SJSA1 (cell line): ENCODE data around the gene RACGAP1. TPM values are rescaled to one million over a fixed set of nuclear protein-coding genes. Genes with fewer than 3 reads are reported as not detected.
A peak's percentile ranks its signal among the peaks of the same experiment; 100 is the strongest.

Source experiments
- DNase-seq, 2 experiments: peaks; one replicate each; pipeline ENCODE4 v3.0.0-alpha.2; 2015 to 2020; ENCODE audit warnings: low spot score in 2 of 2, low read depth in 1 of 2
- H3K27ac ChIP-seq: fragments of 250-450 bp; sonication (Bioruptor Pico); 2 replicates; pipeline ENCODE4 v1.5.1; 2020; ENCODE audit warnings: mild to moderate bottlenecking, moderate library complexity
- H3K27me3 ChIP-seq: fragments of 250-450 bp; sonication (Bioruptor Pico); replicated peaks from 2 replicates; pipeline ENCODE4 v1.5.1; 2020; ENCODE audit warnings: mild to moderate bottlenecking, moderate library complexity
- H3K36me3 ChIP-seq: fragments of 250-450 bp; sonication (Bioruptor Pico); 2 replicates; pipeline ENCODE4 v1.5.1; 2020; ENCODE audit warnings: mild to moderate bottlenecking
- H3K4me1 ChIP-seq: fragments of 250-450 bp; sonication (Bioruptor Pico); replicated peaks from 2 replicates; pipeline ENCODE4 v1.6.1; 2021; ENCODE audit warnings: mild to moderate bottlenecking
- H3K4me3 ChIP-seq: fragments of 250-450 bp; sonication (Bioruptor Pico); 2 replicates; pipeline ENCODE4 v1.5.1; 2020; ENCODE audit warnings: mild to moderate bottlenecking
- H3K9me3 ChIP-seq: fragments of 250-450 bp; sonication (Bioruptor Pico); replicated peaks from 2 replicates; pipeline ENCODE4 v1.5.1; 2020; ENCODE audit warnings: mild to moderate bottlenecking
- total RNA-seq: library from RNA; depleted of rRNA; stranded (reverse); fragments of >200 nt; shearing (Covaris generic); gene quantifications from 2 replicates; pipeline ENCODE4 v1.2.3, GENCODE V29; 2014

The RACGAP1 gene
- total RNA-seq, 1 experiment from 2014 or later, result 212 TPM

DNA sequence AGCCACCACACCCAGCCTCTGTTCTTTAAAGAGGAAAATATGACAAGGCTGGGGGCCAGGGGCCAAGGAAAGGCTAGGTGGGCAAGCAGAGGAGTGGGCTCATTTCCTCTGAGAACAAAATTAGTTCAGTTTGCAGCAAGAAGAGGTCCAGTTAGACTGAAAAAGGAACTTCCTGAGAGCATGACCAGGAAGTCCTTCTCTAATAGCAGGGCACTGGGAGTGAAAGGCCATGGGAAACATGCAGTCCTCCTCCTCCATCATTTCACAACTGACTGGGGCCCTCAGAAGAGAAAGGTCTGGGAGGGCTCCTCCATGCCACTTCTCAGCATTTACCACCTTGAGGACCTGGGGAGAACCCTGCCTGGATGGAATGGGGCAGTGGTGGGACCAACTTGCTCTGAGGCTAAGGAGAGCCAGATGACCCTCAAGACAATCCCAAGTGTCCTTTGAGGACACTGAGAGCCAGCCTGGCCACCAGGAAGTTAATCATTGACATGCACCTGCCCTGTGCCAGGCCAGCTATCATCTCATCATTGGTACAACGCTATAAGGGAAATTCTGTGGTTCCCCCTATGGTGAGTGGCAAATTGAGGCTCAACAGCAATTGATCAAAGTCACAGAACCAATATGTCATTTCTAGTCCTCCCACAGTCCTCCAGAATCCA lies 72.8 kb downstream of the RACGAP1 start:
- H3K9me3 ChIP-seq, result no peaks in the 10 kb centered on the region
- no peaks in the 10 kb centered on the region for H3K36me3 ChIP-seq
- no peaks in the 10 kb centered on the region for H3K27me3 ChIP-seq
- DNase-seq, result no peak
- H3K27ac ChIP-seq, result no peak overlapping the region
- no peaks in the 10 kb centered on the region for H3K4me1 ChIP-seq
- H3K4me3 ChIP-seq, result no peak overlapping the region

DNA sequence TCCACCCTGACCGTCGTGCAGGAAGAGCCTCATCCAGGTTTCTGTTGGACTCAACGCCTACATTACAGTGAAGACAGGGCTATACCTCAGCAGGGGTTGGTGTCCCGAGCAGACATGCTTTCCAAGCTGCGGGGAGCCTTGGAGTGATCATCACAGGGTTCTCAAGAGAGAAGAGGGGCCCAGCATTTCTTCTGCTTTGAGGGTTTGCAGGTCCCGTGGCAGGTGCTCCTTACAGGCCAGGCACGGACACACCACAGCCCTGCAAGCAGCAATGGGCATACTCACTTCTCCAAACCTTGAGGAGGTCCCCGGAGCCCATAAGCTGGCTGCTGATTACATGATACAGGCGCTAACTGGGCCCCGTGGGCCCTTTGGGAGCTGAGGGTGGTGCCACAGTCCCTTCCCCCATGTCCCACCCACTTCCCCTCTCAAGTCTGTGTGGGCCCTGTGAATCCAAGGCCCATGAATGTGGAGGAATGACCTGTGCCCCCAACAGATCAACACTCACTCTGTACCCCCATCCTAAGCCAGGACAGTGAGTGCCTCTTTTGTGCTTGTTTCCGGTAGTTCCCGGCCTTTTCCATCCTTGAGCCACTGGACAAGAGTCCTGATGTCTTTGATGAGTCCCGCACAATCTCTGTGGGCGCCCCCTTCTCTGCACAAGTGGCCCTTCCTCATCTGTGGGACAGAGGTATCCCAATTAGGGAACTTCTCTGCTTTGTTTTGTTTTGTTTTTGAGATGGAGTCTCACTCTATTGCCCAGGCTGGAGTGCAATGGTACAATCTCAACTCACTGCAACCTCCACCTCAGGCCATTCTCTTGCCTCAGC lies 73.7 kb downstream of the RACGAP1 start:
- H3K36me3 ChIP-seq, result no peaks in the 10 kb centered on the region
- H3K9me3 ChIP-seq, result no peaks in the 10 kb centered on the region
- no peak overlapping the region for H3K27ac ChIP-seq
- H3K4me3 ChIP-seq, result no peak overlapping the region
- no peaks in the 10 kb centered on the region for H3K4me1 ChIP-seq
- no peaks in the 10 kb centered on the region for H3K27me3 ChIP-seq
- no peak for DNase-seq

DNA sequence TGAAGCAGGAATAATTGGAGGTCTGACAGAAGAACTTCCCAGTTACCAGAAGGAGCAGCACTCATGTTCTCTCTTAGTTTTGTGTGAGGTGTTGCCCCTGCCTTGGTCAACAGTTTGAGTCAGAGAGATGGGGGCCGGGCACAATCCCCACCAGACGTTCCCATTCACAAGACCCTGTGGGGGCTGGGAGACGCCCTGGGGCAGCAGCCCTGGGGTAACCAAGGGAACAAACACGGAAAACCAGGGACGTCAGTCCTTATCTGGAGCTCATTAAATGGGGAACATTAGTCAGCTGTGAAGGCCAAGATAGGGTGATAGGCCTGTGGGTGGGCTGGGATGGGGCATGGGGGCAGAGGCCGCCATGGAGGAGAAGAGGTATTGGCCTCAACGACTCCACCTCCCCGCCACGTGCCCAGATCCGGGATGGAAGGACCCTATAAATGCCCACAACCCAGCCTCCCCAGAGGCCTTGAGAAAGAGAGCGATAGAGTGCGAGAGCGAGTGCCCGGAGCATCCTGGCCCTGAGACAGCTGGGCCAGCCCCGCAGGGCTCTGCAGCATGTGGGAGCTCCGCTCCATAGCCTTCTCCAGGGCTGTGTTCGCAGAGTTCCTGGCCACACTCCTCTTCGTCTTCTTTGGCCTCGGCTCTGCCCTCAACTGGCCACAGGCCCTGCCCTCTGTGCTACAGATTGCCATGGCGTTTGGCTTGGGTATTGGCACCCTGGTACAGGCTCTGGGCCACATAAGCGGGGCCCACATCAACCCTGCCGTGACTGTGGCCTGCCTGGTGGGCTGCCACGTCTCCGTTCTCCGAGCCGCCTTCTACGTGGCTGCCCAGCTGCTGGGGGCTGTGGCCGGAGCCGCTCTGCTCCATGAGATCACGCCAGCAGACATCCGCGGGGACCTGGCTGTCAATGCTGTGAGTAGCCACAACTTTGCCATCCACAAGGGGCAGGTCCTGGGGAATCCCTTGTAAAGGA lies 74.7 kb downstream of the RACGAP1 start, which contains the start of gene AQP2:
Gene AQP2, plus strand, starts transcription at position 465 of the 979 bp plus-strand sequence. Its CDS starts 94 bp downstream, at position 559.
- no peak for DNase-seq
- Histone ChIP-seq H3K9me3 (no peaks in the 10 kb centered on the region), H3K27ac (no peak within 1 kb of the TSS), H3K27me3 (no peaks in the 10 kb centered on the region), H3K36me3 (no peaks in the 10 kb centered on the region), H3K4me1 (no peaks in the 10 kb centered on the region), H3K4me3 (no peak within 1 kb of the TSS)

DNA sequence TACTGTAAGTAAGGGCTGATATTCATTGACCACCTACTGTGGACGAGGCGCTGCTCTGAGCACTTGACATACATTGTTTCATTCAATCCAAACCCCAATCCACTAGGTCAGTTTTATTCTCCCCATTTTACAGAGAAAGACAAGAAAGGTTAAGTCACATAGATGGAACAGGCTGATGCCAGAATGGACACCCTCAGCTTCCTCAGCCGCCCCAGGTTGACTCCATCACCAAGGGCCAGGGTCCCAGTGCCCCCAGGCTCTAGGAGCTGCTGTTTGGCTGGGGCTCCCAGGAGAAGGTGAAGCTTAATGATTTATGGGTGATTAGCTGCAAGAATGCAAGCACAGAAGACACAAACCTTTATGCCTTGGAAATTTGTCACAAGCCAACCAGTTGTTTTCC lies 75.4 kb downstream of the RACGAP1 start:
- no peaks in the 10 kb centered on the region for H3K27me3 ChIP-seq
- H3K4me3 ChIP-seq, result no peak overlapping the region
- H3K4me1 ChIP-seq, result no peaks in the 10 kb centered on the region
- H3K9me3 ChIP-seq, result no peaks in the 10 kb centered on the region
- DNase-seq, result no peak
- no peaks in the 10 kb centered on the region for H3K36me3 ChIP-seq
- no peak overlapping the region for H3K27ac ChIP-seq

DNA sequence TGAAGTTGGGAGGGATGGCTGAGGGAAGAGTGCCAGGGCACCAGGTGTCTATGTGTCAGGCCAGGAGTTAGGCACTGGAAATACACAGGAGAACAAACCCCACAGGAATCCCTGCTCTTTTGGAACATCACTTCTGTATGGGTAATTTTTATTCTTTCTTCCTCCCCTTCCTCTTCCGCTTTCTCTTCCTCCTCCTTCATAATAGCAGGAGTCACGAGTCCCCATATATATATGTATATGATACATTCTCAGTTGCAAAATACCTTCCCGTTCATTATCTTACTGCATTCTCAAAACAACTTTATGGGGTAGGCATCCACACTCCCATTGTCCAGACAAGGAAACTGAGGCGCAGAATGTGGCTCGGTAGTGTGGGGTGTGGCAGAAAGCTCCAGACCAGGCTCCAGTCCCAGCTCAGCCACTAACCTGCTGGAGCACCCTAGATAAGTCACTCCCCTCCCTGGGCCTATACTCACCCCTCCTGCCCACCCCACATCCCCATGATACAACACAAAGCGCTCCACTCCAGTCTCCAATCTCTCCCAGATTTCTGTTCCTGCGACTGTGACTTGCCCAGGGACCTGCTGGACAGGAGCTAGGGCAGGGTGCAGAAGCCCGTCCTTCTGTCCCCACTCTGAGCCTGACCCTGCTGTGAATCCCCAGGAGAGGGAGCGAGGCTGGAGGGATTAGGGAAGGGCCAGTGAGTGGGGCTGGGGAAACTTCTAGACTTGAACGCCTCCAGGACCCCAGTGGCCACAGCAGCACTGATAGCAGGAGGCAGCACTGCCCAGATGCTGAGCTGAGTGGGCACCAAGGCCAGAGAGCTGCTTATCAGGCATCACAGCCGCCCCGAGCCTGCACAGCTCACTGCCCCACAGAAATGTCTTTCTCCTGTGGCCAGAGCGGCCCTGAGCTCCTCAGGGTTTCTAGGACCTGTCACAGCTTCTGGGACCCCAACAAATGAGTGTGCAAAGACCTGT lies 76.1 kb downstream of the RACGAP1 start:
- Histone ChIP-seq H3K36me3 (no peaks in the 10 kb centered on the region), H3K27ac (no peak overlapping the region), H3K4me3 (no peak overlapping the region), H3K9me3 (no peaks in the 10 kb centered on the region), H3K4me1 (no peaks in the 10 kb centered on the region), H3K27me3 (no peaks in the 10 kb centered on the region)
- no peak for DNase-seq

DNA sequence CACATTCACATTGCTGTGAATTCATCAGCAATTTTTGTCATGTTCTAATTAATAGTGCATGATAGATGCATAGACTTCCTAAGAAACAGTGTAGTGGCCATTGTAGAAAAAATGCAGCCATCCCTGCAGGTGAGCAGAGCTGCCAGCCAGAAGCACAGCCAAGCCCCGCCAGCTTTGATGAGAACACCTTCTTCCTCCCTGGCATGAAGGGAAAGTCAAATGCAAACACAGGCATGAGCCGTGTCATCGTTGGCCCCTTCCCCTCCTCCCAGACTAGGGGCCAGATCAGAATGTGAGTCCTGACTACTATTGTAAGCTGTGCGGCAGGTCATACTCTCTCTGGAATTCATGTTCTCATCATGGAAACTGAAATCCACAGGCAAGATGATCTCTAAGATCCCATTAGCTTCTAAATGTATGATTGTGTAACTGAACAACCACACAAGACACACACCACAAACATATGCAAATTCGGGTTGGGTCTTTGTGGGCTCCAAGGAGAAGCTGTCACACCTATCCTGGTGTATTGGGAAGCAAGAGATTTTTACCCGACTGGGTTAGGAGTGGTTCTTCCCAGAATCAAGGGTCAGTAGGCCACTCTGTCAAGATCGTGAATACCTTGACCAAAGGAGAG lies 77.6 kb downstream of the RACGAP1 start:
- no peak for DNase-seq
- Histone ChIP-seq H3K27ac (no peak overlapping the region), H3K4me3 (no peak overlapping the region), H3K36me3 (no peaks in the 10 kb centered on the region), H3K4me1 (no peaks in the 10 kb centered on the region), H3K9me3 (no peaks in the 10 kb centered on the region), H3K27me3 (no peaks in the 10 kb centered on the region)

DNA sequence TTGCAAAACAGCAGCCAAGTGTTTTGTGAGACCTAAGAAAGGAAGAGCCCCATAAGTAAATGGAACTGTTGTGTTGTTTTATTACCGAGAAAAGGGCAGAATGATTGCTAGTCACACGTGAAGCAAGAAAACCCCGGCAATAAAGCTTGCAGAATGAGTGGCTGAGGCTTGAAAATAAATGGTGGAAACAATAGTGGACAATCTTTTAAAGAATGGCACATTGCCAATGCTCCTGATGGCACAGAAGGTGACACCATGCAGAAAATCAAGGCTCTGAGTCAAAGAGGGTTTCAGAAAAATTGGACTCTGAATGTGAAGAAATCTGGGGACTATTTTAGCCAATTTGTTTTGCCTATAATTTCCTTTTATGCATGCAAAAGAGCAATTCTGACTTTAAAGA lies 78.8 kb downstream of the RACGAP1 start:
- H3K4me1 ChIP-seq, result no peaks in the 10 kb centered on the region
- no peaks in the 10 kb centered on the region for H3K27me3 ChIP-seq
- no peak for DNase-seq

DNA sequence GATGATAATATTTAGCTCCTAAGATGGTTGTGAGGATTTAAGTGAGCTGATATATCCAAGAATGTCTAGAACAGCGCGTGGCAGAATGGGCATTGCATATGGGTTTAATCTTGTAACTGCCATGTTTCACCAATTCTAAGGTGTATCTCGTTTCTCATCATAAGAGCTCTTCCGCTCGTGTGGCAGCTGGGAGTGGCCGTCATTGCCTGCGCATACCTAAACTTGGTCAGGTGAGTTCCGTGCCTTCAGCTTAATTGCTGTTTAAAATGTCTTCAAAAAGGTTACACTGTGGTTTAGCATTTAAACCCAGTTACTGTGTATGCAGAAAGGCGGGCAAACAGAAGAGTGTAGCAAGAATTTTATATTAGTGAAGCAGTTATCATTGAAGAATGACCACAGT lies 79.2 kb downstream of the RACGAP1 start:
- no peak for DNase-seq
- H3K36me3 ChIP-seq, result no peaks in the 10 kb centered on the region
- no peak overlapping the region for H3K27ac ChIP-seq
- no peaks in the 10 kb centered on the region for H3K4me1 ChIP-seq
- no peaks in the 10 kb centered on the region for H3K27me3 ChIP-seq
- H3K4me3 ChIP-seq, result no peak overlapping the region
- H3K9me3 ChIP-seq, result no peaks in the 10 kb centered on the region

More for the DNA sequence above, 78.8 kb downstream of the RACGAP1 start:
- Histone ChIP-seq H3K27ac (no peak overlapping the region), H3K4me3 (no peak overlapping the region), H3K9me3 (no peaks in the 10 kb centered on the region), H3K36me3 (no peaks in the 10 kb centered on the region)

DNA sequence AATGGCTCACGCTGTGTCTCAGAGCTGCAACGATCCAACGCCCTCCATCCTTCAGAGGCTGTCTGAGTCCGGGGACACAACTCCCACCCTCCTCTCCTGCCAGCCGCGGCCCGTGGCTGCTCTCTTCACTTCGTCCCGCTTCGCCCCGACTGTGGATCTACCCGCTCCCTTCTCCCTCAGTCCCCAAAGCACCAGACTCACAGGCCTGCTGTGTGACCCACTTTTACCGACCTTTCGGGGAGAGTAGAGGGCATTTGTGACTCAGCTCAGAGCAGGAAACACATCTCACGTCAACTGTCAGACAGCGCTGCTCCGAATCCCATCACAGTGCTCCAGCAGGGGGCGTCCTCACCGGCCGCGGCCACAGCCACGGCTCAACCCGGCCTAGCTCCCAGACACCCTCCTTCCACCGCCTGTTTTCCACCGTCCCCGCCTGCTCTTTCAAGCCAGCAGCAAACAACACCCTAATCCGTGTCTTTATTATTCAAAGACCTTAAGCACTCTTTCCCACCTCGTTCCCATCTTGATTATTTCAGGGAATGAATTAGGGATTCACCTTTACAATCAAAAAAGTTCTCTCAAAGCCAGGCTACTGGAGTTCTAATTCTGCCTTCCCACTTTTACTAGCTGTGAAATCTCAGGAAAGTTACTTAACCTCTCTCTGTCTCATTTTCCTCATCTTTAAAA lies 79.8 kb downstream of the RACGAP1 start:
- DNase-seq, result peak; percentile 63 to 84

DNA sequence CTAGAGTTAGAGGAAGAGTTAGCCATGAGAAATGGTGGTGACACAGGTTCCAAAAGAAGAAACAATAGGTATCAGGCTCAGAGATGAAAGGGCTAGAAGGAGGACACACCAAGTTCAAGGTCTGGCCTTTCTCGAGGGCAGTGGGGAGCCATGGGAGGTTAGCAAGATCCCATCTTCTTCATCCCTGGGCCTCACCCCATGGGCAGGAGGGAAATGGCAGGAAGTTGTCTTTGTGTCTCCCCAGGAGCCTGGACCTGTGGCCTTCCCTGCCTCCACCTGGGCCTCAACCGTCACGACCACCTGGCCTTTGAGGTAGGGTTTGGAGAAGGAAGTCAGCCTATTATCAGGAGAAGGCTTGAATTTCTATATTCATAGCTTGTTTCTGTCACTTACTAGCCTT lies 80.6 kb downstream of the RACGAP1 start:
- Histone ChIP-seq H3K27ac (no peak overlapping the region), H3K4me3 (no peak overlapping the region), H3K27me3 (no peaks in the 10 kb centered on the region), H3K36me3 (no peaks in the 10 kb centered on the region), H3K9me3 (no peaks in the 10 kb centered on the region), H3K4me1 (no peaks in the 10 kb centered on the region)
- DNase-seq, result no peak

More for the DNA sequence above, 79.8 kb downstream of the RACGAP1 start:
- Histone ChIP-seq H3K36me3 (no peaks in the 10 kb centered on the region), H3K27ac (no peak overlapping the region), H3K27me3 (no peaks in the 10 kb centered on the region), H3K4me1 (no peaks in the 10 kb centered on the region), H3K4me3 (no peak overlapping the region), H3K9me3 (no peaks in the 10 kb centered on the region)

DNA sequence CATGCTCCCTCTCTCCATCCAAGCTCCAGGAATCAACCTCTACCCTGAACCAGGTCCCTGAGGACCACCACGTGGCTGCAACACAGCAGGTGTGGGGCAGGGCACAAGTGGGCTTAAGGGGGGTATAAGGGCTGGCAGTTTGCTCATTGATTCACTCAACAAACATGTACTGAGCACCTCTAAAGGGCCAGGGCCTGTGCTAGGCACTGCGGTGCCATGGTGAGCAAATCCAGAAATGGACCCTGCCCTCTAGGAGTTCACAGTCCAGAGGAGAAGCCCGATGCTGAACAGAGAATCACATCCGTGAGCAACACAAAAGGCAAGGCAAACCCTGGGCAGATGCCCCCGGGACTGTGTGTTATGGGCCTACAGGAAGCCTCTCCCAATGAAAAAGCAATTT lies 81.2 kb downstream of the RACGAP1 start:
- Histone ChIP-seq H3K4me1 (no peaks in the 10 kb centered on the region), H3K36me3 (no peaks in the 10 kb centered on the region), H3K4me3 (no peak overlapping the region), H3K9me3 (no peaks in the 10 kb centered on the region), H3K27me3 (no peaks in the 10 kb centered on the region), H3K27ac (no peak overlapping the region)
- DNase-seq, result no peak

DNA sequence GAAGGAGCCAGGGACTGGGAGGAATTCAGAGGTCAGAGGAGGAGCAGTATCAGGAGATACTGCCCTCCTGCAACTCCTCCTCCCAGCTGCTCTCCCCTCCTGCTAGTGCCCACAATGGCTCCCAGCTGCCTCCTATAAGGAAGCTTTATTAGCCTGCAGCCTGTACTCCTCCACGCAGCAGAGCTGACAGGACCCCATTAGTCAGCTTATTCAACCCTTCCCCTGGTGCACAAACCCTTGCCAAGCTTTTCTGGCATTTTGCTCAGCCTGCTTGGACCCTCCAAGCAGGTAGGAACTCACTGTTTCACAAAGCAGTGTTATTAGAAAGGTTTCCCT lies 81.7 kb downstream of the RACGAP1 start:
- Histone ChIP-seq H3K4me1 (no peaks in the 10 kb centered on the region), H3K36me3 (no peaks in the 10 kb centered on the region)
- no peak for DNase-seq

More for the DNA sequence above, 81.7 kb downstream of the RACGAP1 start:
- H3K27me3 ChIP-seq, result no peaks in the 10 kb centered on the region
- no peak overlapping the region for H3K4me3 ChIP-seq
- no peak overlapping the region for H3K27ac ChIP-seq
- no peaks in the 10 kb centered on the region for H3K9me3 ChIP-seq
